ENCODE results near the gene SLC39A9. TPM values are rescaled to one million over a fixed set of nuclear protein-coding genes. Genes with fewer than 3 reads are reported as not detected.

Gene SLC39A9
- total RNA-seq, 1 donor from 2014 or later, result 60.9 TPM

- H3K4me3 Mint-ChIP-seq, result no peak overlapping the region
- H3K9me3 Mint-ChIP-seq, result no peaks in the 10 kb centered on the region
- H3K36me3 Mint-ChIP-seq, result peaks cover 23% of the 10 kb centered on the region
- TF ChIP-seq CTCF (conservative IDR thresholded peaks at IDR 0.05), result no peak
- no peaks in the 10 kb centered on the region for H3K27me3 Mint-ChIP-seq
- H3K4me1 Mint-ChIP-seq (ENCODE audit: unreplicated experiment), result no peaks in the 10 kb centered on the region
- DNase-seq (ENCODE audit: extremely low spot score, unreplicated experiment), result no peak
- H3K27ac Mint-ChIP-seq, result no peak overlapping the region
Observed at GRCh38 chr14:69441948-69442347, 43.5 kb downstream of the SLC39A9 start.

GRCh38 chr14:69443296-69443805 is 44.9 kb downstream of the SLC39A9 start:
- DNase-seq (ENCODE audit: extremely low spot score, unreplicated experiment), result no peak
- Mint-ChIP-seq H3K4me1 (ENCODE audit: unreplicated experiment) (no peaks in the 10 kb centered on the region), H3K27me3 (no peaks in the 10 kb centered on the region), H3K9me3 (no peaks in the 10 kb centered on the region), H3K36me3 (peaks cover 23% of the 10 kb centered on the region), H3K27ac (no peak overlapping the region), H3K4me3 (no peak overlapping the region)
- no peak for TF ChIP-seq CTCF (conservative IDR thresholded peaks at IDR 0.05)

GRCh38 chr14:69449216-69449615 is 50.7 kb downstream of the SLC39A9 start:
- Mint-ChIP-seq H3K9me3 (no peaks in the 10 kb centered on the region), H3K36me3 (peaks cover 20% of the 10 kb centered on the region), H3K27me3 (no peaks in the 10 kb centered on the region), H3K4me1 (ENCODE audit: unreplicated experiment) (no peaks in the 10 kb centered on the region), H3K27ac (no peak overlapping the region), H3K4me3 (no peak overlapping the region)
- no peak for DNase-seq (ENCODE audit: extremely low spot score, unreplicated experiment)
- no peak for TF ChIP-seq CTCF (conservative IDR thresholded peaks at IDR 0.05)

GRCh38 chr14:69451941-69452340 is 53.4 kb downstream of the SLC39A9 start:
- DNase-seq (ENCODE audit: extremely low spot score, unreplicated experiment), result no peak
- no peaks in the 10 kb centered on the region for H3K27me3 Mint-ChIP-seq
- no peaks in the 10 kb centered on the region for H3K9me3 Mint-ChIP-seq

GRCh38 chr14:69458350-69458749 is 59.9 kb downstream of the SLC39A9 start:
- H3K4me3 Mint-ChIP-seq, result no peak overlapping the region
- peaks cover 14% of the 10 kb centered on the region for H3K36me3 Mint-ChIP-seq
- no peaks in the 10 kb centered on the region for H3K9me3 Mint-ChIP-seq
- H3K27ac Mint-ChIP-seq, result no peak overlapping the region
- H3K27me3 Mint-ChIP-seq, result no peaks in the 10 kb centered on the region
- TF ChIP-seq CTCF (conservative IDR thresholded peaks at IDR 0.05), result no peak
- no peaks in the 10 kb centered on the region for H3K4me1 Mint-ChIP-seq (ENCODE audit: unreplicated experiment)
- no peak for DNase-seq (ENCODE audit: extremely low spot score, unreplicated experiment)

More at GRCh38 chr14:69451941-69452340, 53.4 kb downstream of the SLC39A9 start:
- Mint-ChIP-seq H3K36me3 (peaks cover 10% of the 10 kb centered on the region), H3K4me1 (ENCODE audit: unreplicated experiment) (no peaks in the 10 kb centered on the region), H3K27ac (no peak overlapping the region), H3K4me3 (no peak overlapping the region)
- TF ChIP-seq CTCF (conservative IDR thresholded peaks at IDR 0.05), result no peak

GRCh38 chr14:69459122-69459521 is 60.6 kb downstream of the SLC39A9 start:
- no peaks in the 10 kb centered on the region for H3K9me3 Mint-ChIP-seq
- peak overlapping the region; percentile 18 for H3K27ac Mint-ChIP-seq
- no peaks in the 10 kb centered on the region for H3K4me1 Mint-ChIP-seq (ENCODE audit: unreplicated experiment)
- peaks cover 14% of the 10 kb centered on the region for H3K36me3 Mint-ChIP-seq
- no peak overlapping the region for H3K4me3 Mint-ChIP-seq
- no peak for DNase-seq (ENCODE audit: extremely low spot score, unreplicated experiment)
- no peaks in the 10 kb centered on the region for H3K27me3 Mint-ChIP-seq
- no peak for TF ChIP-seq CTCF (conservative IDR thresholded peaks at IDR 0.05)

All from type B pancreatic cell (in vitro differentiated cells).